Upper lobe of left lung (tissue), 4 donors: ENCODE data around the gene APBB2.

Source experiments
- CTCF ChIP-seq, 6 experiments: fragments of 450-650 bp in 4 of 6; fragments of 200-600 bp in 2 of 6; sonication (generic) in 2 of 6; IDR thresholded peaks; one replicate each; pipeline ENCODE4 v1.5.1; 2016 to 2019; ENCODE audit warnings: antibody characterized with exemption in 6 of 6
- POLR2A ChIP-seq, 4 donors: fragments of 450-650 bp; IDR thresholded peaks; one replicate each; pipeline ENCODE4 v1.5.1; 2016 to 2017; ENCODE audit warnings: antibody characterized with exemption in 4 of 4, mild to moderate bottlenecking in 2 of 4
- POLR2AphosphoS5 ChIP-seq, 2 donors: sonication (generic); formaldehyde crosslinking; IDR thresholded peaks; one replicate each; pipeline ENCODE4 v1.5.1; 2017; ENCODE audit warnings: antibody characterized with exemption in 2 of 2

- TF ChIP-seq POLR2AphosphoS5 (IDR thresholded peaks at IDR 0.05) (no peak), CTCF (IDR thresholded peaks at IDR 0.05) (no peak), POLR2A (IDR thresholded peaks at IDR 0.05) (no peak)
Measured at GRCh38 chr4:41215969-41216293, 1.6 kb upstream of the APBB2 start.
